Keratinocyte (primary cell): Measurements from ENCODE around the gene INTS1. TPM values are rescaled to one million over a fixed set of nuclear protein-coding genes. Genes with fewer than 3 reads are reported as not detected.

ENCODE experiments used
- DNase-seq: peaks from one replicate; pipeline ENCODE4 v3.0.0-alpha.2; 2011; ENCODE audit warnings: low read depth, missing footprints, low spot score
- FAIRE-seq: peaks from 2 replicates; lab custom pipeline; 2011; peaks lifted over from hg19 to GRCh38; lab: Jason Lieb, UNC
- H2AFZ ChIP-seq: 2 replicates; pipeline ENCODE4 v1.6.0; 2012; ENCODE audit warnings: low read length, control low read depth, inconsistent platforms; ENCODE audit not compliant: control insufficient read depth
- H3K27ac ChIP-seq: 2 replicates; pipeline ENCODE4 v1.5.1; 2011; ENCODE audit warnings: low read length; ENCODE audit not compliant: control insufficient read depth, insufficient read depth
- H3K27me3 ChIP-seq: 3 replicates; pipeline ENCODE4 v1.6.0; 2011; ENCODE audit warnings: low read length; ENCODE audit not compliant: control insufficient read depth, insufficient read depth; ENCODE audit errors: extremely low read depth
- H3K36me3 ChIP-seq, 2 experiments: 2 replicates in 1 of 2; 3 replicates in 1 of 2; pipeline ENCODE4 v1.5.1; 2011; ENCODE audit warnings: low read length in 2 of 2, mild to moderate bottlenecking in 1 of 2; ENCODE audit not compliant: control insufficient read depth in 2 of 2, insufficient read depth in 2 of 2; ENCODE audit errors: extremely low read depth in 1 of 2
- H3K4me1 ChIP-seq: 3 replicates; pipeline ENCODE4 v1.5.1; 2011; ENCODE audit warnings: low read length; ENCODE audit not compliant: control insufficient read depth, insufficient read depth; ENCODE audit errors: extremely low read depth
- H3K4me2 ChIP-seq: 3 replicates; pipeline ENCODE4 v1.6.0; 2011; ENCODE audit warnings: low read depth, low read length; ENCODE audit not compliant: control insufficient read depth, insufficient read depth; ENCODE audit errors: extremely low read depth
- H3K4me3 ChIP-seq, 3 experiments: fragments of 200-600 bp in 1 of 3; sonication (generic) in 1 of 3; 2 replicates in 2 of 3; 3 replicates in 1 of 3; pipeline ENCODE4 v1.5.1; 2011 to 2016; ENCODE audit warnings: low read length in 3 of 3, mild to moderate bottlenecking in 3 of 3, control low read depth in 2 of 3, inconsistent platforms in 1 of 3, low read depth in 1 of 3, mixed read lengths in 1 of 3, mixed run types in 1 of 3, moderate library complexity in 1 of 3; ENCODE audit not compliant: control insufficient read depth in 2 of 3, insufficient read depth in 2 of 3; ENCODE audit errors: extremely low read depth in 1 of 3
- H3K79me2 ChIP-seq: 2 replicates; pipeline ENCODE4 v1.6.0; 2012; ENCODE audit warnings: low read length; ENCODE audit not compliant: control insufficient read depth, insufficient read depth
- H3K9ac ChIP-seq: 3 replicates; pipeline ENCODE4 v1.6.0; 2011; ENCODE audit warnings: low read length; ENCODE audit not compliant: control insufficient read depth, insufficient read depth; ENCODE audit errors: extremely low read depth
- H3K9me1 ChIP-seq: 3 replicates; pipeline ENCODE4 v1.6.0; 2011; ENCODE audit warnings: low read length; ENCODE audit not compliant: control insufficient read depth, insufficient read depth; ENCODE audit errors: extremely low read depth
- H3K9me3 ChIP-seq: 2 replicates; pipeline ENCODE4 v1.5.1; 2012; ENCODE audit warnings: low read depth, low read length; ENCODE audit not compliant: control insufficient read depth
- H4K20me1 ChIP-seq: 3 replicates; pipeline ENCODE4 v1.6.0; 2011; ENCODE audit warnings: low read length; ENCODE audit not compliant: control insufficient read depth, insufficient read depth; ENCODE audit errors: extremely low read depth
- EZH2 ChIP-seq: IDR thresholded peaks from one replicate; pipeline ENCODE4 v1.6.1; 2012; ENCODE audit warnings: inconsistent platforms, mild to moderate bottlenecking, low read length, moderate library complexity
- dilution Hi-C: fragments of 300-500 bp; cut with MboI; formaldehyde crosslinking; loops from one replicate; pipeline ENCODE4 v1.7.0; 2020; ENCODE audit warnings: low sequenced_read_pairs; ENCODE audit not compliant: extremely low pct_ligation_motif_present
- polyA plus RNA-seq, 5 experiments: library from polyadenylated mRNA; depleted of rRNA in 3 of 5; stranded (reverse) in 3 of 5; stranded (forward) in 1 of 5; unstranded in 1 of 5; fragments of >200 nt; gene quantifications; 1 replicate in 1 of 5; 2 replicates in 3 of 5; 3 replicates in 1 of 5; pipeline versions ENCODE4 v1.2.1 to v1.2.3, GENCODE V29; 2011 to 2012; ENCODE audit warnings: missing spikeins in 2 of 5, low read depth in 1 of 5, low replicate concordance in 1 of 5
- TF ChIP-seq, protein P1 (sequence below), 3 experiments: IDR thresholded peaks in 1 of 3; conservative IDR thresholded peaks in 1 of 3; optimal IDR thresholded peaks in 1 of 3; 2 replicates in 2 of 3; 3 replicates in 1 of 3; pipeline versions ENCODE3 to v1.5.1; 2011; ENCODE audit warnings: low read length in 3 of 3, mild to moderate bottlenecking in 3 of 3, moderate library complexity in 2 of 3, control low read depth in 1 of 3, inconsistent platforms in 1 of 3; ENCODE audit not compliant: insufficient read depth in 2 of 3; ENCODE audit errors: extremely low read depth in 1 of 3

Gene INTS1
- polyA plus RNA-seq, 1 donor (not counting 4 experiments of a cell fraction or from before 2014, with no cell fraction given), result 10.6 TPM

DNA sequence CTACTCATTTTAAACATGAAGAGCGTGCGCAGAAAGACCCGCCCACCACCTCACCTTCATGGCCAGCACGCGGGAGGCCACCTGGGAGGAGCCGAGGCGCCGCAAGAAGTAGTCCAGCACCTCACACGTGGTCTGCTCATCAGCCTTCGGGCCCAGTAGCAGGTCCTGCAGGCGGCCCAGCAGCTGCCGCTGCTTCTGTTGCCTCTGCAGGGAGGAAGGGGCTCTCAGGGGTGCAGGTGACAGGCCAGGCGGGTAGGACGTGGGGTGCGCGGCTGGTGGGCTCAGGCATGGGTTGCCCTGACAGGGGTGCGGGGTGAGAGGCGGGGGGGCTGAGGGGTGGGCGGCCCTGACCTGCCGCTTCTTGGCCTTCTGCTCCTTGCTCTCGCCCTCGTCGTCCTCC lies 17.6 kb downstream of the INTS1 start:
- TF ChIP-seq, protein P1, sequence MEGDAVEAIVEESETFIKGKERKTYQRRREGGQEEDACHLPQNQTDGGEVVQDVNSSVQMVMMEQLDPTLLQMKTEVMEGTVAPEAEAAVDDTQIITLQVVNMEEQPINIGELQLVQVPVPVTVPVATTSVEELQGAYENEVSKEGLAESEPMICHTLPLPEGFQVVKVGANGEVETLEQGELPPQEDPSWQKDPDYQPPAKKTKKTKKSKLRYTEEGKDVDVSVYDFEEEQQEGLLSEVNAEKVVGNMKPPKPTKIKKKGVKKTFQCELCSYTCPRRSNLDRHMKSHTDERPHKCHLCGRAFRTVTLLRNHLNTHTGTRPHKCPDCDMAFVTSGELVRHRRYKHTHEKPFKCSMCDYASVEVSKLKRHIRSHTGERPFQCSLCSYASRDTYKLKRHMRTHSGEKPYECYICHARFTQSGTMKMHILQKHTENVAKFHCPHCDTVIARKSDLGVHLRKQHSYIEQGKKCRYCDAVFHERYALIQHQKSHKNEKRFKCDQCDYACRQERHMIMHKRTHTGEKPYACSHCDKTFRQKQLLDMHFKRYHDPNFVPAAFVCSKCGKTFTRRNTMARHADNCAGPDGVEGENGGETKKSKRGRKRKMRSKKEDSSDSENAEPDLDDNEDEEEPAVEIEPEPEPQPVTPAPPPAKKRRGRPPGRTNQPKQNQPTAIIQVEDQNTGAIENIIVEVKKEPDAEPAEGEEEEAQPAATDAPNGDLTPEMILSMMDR (optimal IDR thresholded peaks at IDR 0.05 in 1 of 3, IDR thresholded peaks at IDR 0.05 in 1 of 3, conservative IDR thresholded peaks at IDR 0.05 in 1 of 3; ENCODE audit: extremely low read depth in 1 of 3, insufficient read depth in 2 of 3, low read length in 3 of 3), result no peak
- no peak for TF ChIP-seq EZH2
- no peaks in the 10 kb centered on the region for H3K9me1 ChIP-seq
- H3K4me2 ChIP-seq, result no peak overlapping the region
- no peaks in the 10 kb centered on the region for H3K27me3 ChIP-seq
- dilution Hi-C loops, result no loop called here
- no peaks in the 10 kb centered on the region for H3K79me2 ChIP-seq
- H3K9me3 ChIP-seq, result no peaks in the 10 kb centered on the region
- no peak overlapping the region for H3K27ac ChIP-seq
- H4K20me1 ChIP-seq, result no peaks in the 10 kb centered on the region
- peaks cover 34 to 38% of the 10 kb centered on the region in 2 experiments for H3K36me3 ChIP-seq
- H3K9ac ChIP-seq, result no peak overlapping the region
- no peaks in the 10 kb centered on the region for H3K4me1 ChIP-seq
- H2AFZ ChIP-seq, result no peak overlapping the region
- FAIRE-seq (no peak), DNase-seq (no peak)
- no peak overlapping the region for H3K4me3 ChIP-seq

DNA sequence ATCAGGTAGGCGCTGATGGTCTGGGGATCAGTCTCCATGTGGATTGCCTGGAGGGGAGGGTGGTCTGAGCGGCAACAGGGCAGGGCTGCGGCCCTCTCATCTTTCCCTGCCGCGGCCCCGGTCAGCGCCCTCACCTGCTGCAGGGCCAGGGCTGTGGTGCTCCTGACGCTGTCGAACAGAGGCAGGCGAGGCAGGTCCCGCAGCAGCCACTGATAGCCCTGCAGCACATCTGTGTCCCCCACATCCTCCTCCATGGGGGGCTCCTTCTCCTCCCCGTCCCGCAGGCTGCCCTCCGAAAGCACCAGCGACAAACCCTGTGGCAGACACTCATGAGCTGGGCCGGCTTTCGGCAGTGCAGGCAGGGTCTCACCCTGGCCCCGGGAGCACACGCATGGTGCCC lies 19.0 kb downstream of the INTS1 start:
- H3K9ac ChIP-seq, result no peak overlapping the region
- no peaks in the 10 kb centered on the region for H3K79me2 ChIP-seq
- H3K36me3 ChIP-seq, result peaks cover 29 to 33% of the 10 kb centered on the region in 2 experiments
- H3K4me2 ChIP-seq, result no peak overlapping the region
- H3K9me1 ChIP-seq, result no peaks in the 10 kb centered on the region
- no peak overlapping the region for H3K27ac ChIP-seq
- H4K20me1 ChIP-seq, result no peaks in the 10 kb centered on the region
- H3K4me3 ChIP-seq, result no peak overlapping the region
- no peaks in the 10 kb centered on the region for H3K27me3 ChIP-seq
- FAIRE-seq (no peak), DNase-seq (no peak)
- dilution Hi-C loops, result no loop called here
- no peaks in the 10 kb centered on the region for H3K9me3 ChIP-seq
- no peak for TF ChIP-seq EZH2
- TF ChIP-seq, protein P1 (optimal IDR thresholded peaks at IDR 0.05 in 1 of 3, IDR thresholded peaks at IDR 0.05 in 1 of 3, conservative IDR thresholded peaks at IDR 0.05 in 1 of 3; ENCODE audit: extremely low read depth in 1 of 3, insufficient read depth in 2 of 3, low read length in 3 of 3), result no peak
- H3K4me1 ChIP-seq, result no peaks in the 10 kb centered on the region
- H2AFZ ChIP-seq, result no peak overlapping the region
